GM18499 (cell line): Measurements from ENCODE around the gene ZNF684.
"Not testable (repeated sequence)": the region's sequence is repeated elsewhere in the genome, so short reads cannot be mapped to it uniquely, and the experiment has no call there.

Experiments
- ATAC-seq: cut with Tn5 transposase; IDR thresholded peaks from one replicate; pipeline ENCODE4 v1.9.1; 2021; ENCODE audit warnings: moderate number of reproducible peaks; ENCODE audit not compliant: insufficient read depth, unreplicated experiment

The ZNF684 gene

GRCh38 chr1:40531381-40532061 lies at the start of gene ZNF684:
Gene ZNF684 (plus strand): TSS chr1:40531637. CDS start chr1:40533167, 1,530 bp downstream.
- ATAC-seq, result peak; percentile 81

- no peak for ATAC-seq
Measured at GRCh38 chr1:40495315-40495903, 36.0 kb upstream of the ZNF684 start.

- ATAC-seq, result not testable (repeated sequence)
Measured at GRCh38 chr1:40502651-40503050, 28.8 kb upstream of the ZNF684 start.

GRCh38 chr1:40507973-40508372 lies 23.5 kb upstream of the ZNF684 start:
- no peak for ATAC-seq

GRCh38 chr1:40508375-40509341 lies 22.8 kb upstream of the ZNF684 start, which contains the start of gene EXO5:
Gene EXO5 (plus strand): TSS chr1:40508767. CDS start chr1:40514545, 5,778 bp downstream.
- no peak for ATAC-seq

GRCh38 chr1:40519517-40519916 lies 11.9 kb upstream of the ZNF684 start:
- ATAC-seq, result no peak

- no peak for ATAC-seq
Measured at GRCh38 chr1:40530735-40531380, 579 bp upstream of the ZNF684 start.

- ATAC-seq, result no peak
Measured at GRCh38 chr1:40532062-40532389, 589 bp downstream of the ZNF684 start.

- ATAC-seq, result no peak
Measured at GRCh38 chr1:40532844-40533424, 1.5 kb downstream of the ZNF684 start.

- ATAC-seq, result no peak
Measured at GRCh38 chr1:40534589-40534988, 3.2 kb downstream of the ZNF684 start.

- ATAC-seq, result no peak
Measured at GRCh38 chr1:40535732-40536131, 4.3 kb downstream of the ZNF684 start.

- ATAC-seq, result no peak
Measured at GRCh38 chr1:40539338-40539737, 7.9 kb downstream of the ZNF684 start.

GRCh38 chr1:40546957-40547356 lies 15.5 kb downstream of the ZNF684 start:
- no peak for ATAC-seq

GRCh38 chr1:40553017-40553416 lies 21.6 kb downstream of the ZNF684 start:
- no peak for ATAC-seq

GRCh38 chr1:40554807-40555206 lies 23.4 kb downstream of the ZNF684 start:
- ATAC-seq, result not testable (repeated sequence)

GRCh38 chr1:40556121-40556520 lies 24.7 kb downstream of the ZNF684 start:
- ATAC-seq, result no peak

- ATAC-seq, result not testable (repeated sequence)
Measured at GRCh38 chr1:40558241-40558640, 26.8 kb downstream of the ZNF684 start.

GRCh38 chr1:40562185-40562584 lies 30.7 kb downstream of the ZNF684 start:
- ATAC-seq, result no peak

- no peak for ATAC-seq
Measured at GRCh38 chr1:40563266-40563665, 31.8 kb downstream of the ZNF684 start.

- no peak for ATAC-seq
Measured at GRCh38 chr1:40564506-40564905, 33.1 kb downstream of the ZNF684 start.
